IPS-20b (cell line): ENCODE measurements around the gene ARF1.

ENCODE experiments used
- H3K27ac ChIP-seq: one replicate; pipeline ENCODE4 v1.5.1; 2013; ENCODE audit warnings: low read length
- H3K27me3 ChIP-seq: 2 replicates; pipeline ENCODE4 v1.6.1; 2013; ENCODE audit warnings: mild to moderate bottlenecking, low read length, inconsistent platforms; ENCODE audit not compliant: insufficient read depth
- H3K36me3 ChIP-seq: 2 replicates; pipeline ENCODE4 v1.6.1; 2013; ENCODE audit warnings: low read depth, mild to moderate bottlenecking, inconsistent platforms, low read length, moderate library complexity; ENCODE audit not compliant: insufficient read depth
- H3K4me1 ChIP-seq: 2 replicates; pipeline ENCODE4 v1.6.1; 2013; ENCODE audit warnings: mild to moderate bottlenecking, control low read depth, inconsistent platforms, low read length, moderate library complexity; ENCODE audit not compliant: insufficient read depth
- H3K4me3 ChIP-seq: 2 replicates; pipeline ENCODE4 v1.5.1; 2013; ENCODE audit warnings: mild to moderate bottlenecking, low read length, inconsistent platforms
- H3K9ac ChIP-seq: 2 replicates; pipeline ENCODE4 v1.6.1; 2013; ENCODE audit warnings: low read depth, mild to moderate bottlenecking, inconsistent platforms, low read length, moderate library complexity
- H3K9me3 ChIP-seq: 2 replicates; pipeline ENCODE4 v1.6.1; 2013; ENCODE audit warnings: mild to moderate bottlenecking, low read depth, low read length, inconsistent platforms; ENCODE audit not compliant: insufficient read depth

The ARF1 gene

DNA sequence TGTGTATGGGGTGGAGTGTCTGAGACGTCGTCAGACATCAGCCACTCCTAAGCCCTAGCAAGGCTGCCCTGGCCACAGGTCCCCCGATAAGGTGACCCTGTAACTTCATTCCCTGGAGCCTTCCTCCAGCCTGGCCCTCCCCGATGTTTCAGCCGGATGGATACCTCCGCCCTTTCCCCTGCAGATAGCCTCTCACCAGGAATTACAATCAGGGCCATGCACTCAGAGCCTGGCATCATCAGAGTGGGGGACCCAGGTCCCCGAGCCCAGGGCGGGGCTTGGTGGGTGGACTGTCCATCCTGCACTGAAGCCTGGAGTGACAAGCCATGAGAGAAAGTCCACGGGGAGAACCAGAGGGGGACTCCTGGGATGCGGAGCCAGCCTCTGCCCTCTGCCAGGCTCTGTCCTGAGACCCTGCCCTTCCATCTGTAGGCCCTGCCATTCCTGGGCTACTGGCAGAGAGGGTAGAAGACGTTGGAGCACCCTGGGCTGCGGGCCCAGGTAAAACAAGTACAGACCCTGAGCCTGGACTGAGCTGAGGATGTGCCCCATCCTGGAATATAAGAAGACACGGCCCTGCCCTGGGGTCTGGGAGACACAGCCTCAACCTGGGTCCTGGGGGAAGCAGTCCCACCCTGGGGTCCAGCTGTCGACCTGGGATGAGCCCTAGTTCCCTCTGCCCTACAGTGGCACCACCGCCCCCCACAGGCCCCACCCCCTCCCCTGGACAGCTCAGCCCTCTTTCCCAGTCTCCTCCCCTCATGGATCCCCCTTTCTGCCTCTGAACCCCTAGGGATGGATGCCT is 16.8 kb upstream of the ARF1 start:
- Histone ChIP-seq H3K27me3 (peaks cover 99% of the 10 kb centered on the region), H3K9ac (no peak overlapping the region)

DNA sequence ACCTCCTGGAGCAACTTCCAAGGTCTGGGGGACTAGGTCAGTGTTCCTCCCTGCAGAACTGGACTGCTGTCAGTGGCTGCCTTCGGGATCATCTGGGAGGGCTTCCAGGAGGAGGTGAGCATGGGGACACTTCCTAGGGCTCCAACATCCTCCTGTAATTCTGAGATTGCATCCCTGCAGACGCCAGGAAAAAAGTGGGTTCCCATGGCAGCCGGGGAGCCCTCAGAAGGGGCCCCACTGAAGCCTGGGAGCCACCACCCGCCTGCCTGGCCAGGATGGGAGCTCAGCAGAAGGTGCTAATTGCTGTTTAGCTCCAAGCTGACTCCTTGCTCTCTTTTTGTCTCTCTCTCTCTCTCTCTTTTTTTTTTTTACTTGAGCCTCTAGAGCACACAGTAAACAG is 16.1 kb upstream of the ARF1 start:
- no peaks in the 10 kb centered on the region for H3K36me3 ChIP-seq
- H3K27ac ChIP-seq, result no peak overlapping the region
- no peak overlapping the region for H3K4me3 ChIP-seq
- H3K4me1 ChIP-seq, result no peaks in the 10 kb centered on the region
- H3K9ac ChIP-seq, result no peak overlapping the region
- H3K9me3 ChIP-seq, result no peaks in the 10 kb centered on the region
- peaks cover 99% of the 10 kb centered on the region for H3K27me3 ChIP-seq

More for the DNA sequence above, 16.8 kb upstream of the ARF1 start:
- no peaks in the 10 kb centered on the region for H3K9me3 ChIP-seq
- H3K4me1 ChIP-seq, result 0 out of 2 replicates have a peak, but pooled peaks cover 3% of the 10 kb centered on the region
- no peak overlapping the region for H3K27ac ChIP-seq
- H3K4me3 ChIP-seq, result no peak overlapping the region
- no peaks in the 10 kb centered on the region for H3K36me3 ChIP-seq

DNA sequence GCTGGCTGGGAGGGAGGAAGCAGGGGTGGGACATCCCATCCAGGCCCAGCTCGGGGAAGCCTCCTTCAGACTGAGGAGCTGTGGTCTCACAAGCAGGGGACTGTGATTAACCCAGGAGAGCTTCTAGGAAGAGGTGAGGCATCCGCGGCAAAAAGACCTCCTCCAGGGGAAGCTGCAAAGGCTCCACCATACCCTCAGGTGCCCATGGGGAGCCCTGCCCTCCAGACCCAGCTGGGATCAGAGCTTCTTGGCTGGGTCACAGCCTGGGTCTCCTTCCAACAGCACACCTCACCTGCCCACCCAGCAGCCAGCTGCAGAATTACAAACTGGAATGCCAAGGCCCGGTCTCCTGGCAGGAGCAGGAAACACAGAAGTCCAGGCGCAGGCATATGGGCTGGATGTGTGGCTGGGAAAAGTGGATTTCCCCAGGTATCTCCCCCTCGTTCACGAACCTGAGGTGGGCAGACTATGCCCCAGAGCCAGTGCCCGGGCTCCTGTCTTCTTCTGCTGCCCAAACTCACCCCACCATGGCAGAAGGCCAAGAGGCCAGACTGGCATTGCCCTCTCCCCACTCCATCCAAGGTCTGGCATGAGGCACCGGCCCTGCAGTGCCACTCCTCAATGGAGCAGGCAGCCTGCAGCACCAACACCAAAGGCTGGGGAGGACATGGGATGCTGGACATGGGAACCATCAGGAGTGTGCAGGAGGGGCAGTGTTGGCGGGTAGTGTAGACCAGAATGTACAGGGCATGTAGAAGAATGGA is 15.4 kb upstream of the ARF1 start:
- H3K36me3 ChIP-seq, result no peaks in the 10 kb centered on the region
- H3K4me3 ChIP-seq, result no peak overlapping the region
- peaks cover 99% of the 10 kb centered on the region for H3K27me3 ChIP-seq
- no peaks in the 10 kb centered on the region for H3K9me3 ChIP-seq
- no peaks in the 10 kb centered on the region for H3K4me1 ChIP-seq
- H3K9ac ChIP-seq, result no peak overlapping the region
- no peak overlapping the region for H3K27ac ChIP-seq

GRCh38 chr1:228068359-228068758 is 14.1 kb upstream of the ARF1 start:
- Histone ChIP-seq H3K27ac (no peak overlapping the region), H3K9ac (no peak overlapping the region), H3K27me3 (peaks cover 99% of the 10 kb centered on the region), H3K9me3 (no peaks in the 10 kb centered on the region), H3K36me3 (no peaks in the 10 kb centered on the region), H3K4me3 (no peak overlapping the region), H3K4me1 (no peaks in the 10 kb centered on the region)

- Histone ChIP-seq H3K27me3 (peaks cover 100% of the 10 kb centered on the region), H3K4me3 (no peak overlapping the region), H3K36me3 (no peaks in the 10 kb centered on the region), H3K9me3 (no peaks in the 10 kb centered on the region), H3K4me1 (no peaks in the 10 kb centered on the region), H3K9ac (no peak overlapping the region), H3K27ac (no peak overlapping the region)
These were observed 12.3 kb upstream of the ARF1 start for GRCh38 chr1:228070173-228070572.

DNA sequence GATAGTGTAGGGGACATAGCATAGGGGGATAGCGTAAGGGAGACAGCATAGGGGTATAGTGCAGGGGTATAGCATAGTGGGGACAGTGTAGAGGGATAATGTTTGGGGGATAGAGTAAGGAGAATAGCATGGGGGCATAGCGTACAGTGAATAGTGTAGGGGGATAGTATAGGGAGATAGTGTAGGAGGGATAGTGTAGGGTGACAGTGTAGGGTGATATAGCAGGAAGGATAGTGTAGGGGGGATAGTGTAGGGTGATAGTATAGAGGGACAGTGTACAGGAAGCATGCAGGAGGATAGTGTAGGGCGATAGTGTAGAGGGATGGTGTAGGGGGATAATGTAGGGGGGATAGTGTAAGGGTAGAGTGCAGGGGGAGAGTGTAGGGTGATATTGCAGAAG is 11.7 kb upstream of the ARF1 start:
- Histone ChIP-seq H3K27ac (no peak overlapping the region), H3K4me3 (no peak overlapping the region), H3K36me3 (no peaks in the 10 kb centered on the region), H3K27me3 (peaks cover 100% of the 10 kb centered on the region), H3K4me1 (no peaks in the 10 kb centered on the region), H3K9me3 (no peaks in the 10 kb centered on the region), H3K9ac (no peak overlapping the region)

DNA sequence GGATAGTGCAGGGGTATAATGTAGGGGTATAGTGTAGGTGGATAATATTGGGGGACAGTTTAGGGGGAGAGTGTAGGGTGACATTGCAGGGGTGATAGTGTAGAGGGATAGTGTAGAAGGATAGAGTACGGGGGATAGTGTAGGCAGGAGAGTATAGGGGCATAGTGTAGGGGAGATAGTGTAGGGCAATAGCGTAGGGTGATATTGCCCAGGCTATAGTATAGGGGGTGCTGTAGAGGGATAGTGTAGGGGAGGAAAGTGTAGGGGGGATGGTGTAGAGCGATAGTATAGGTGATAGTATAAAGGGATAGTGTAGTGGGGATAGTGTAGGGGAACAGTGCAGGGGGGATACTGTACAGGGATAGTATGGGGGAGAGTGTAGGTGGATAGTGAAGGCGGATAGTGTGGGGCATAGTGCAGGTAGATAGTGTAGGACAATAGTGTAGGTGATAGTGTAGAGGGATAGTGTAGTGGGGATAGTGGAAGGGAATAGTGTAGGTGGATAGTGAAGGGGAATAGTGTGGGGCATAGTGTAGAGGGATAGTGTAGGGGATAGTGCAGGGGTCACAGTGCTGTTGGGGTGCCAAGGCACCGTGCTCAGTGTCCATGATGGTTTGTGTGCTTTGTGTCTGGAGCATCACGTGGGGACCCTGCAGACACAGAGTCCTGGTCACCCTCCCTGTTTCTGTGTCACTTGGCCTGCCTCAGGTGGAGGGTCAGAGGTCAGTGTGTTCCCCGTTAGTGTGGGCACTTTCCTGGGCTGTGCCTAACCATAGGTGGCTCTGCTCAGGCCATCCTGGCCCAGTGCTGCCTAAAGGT is 10.5 kb upstream of the ARF1 start:
- no peak overlapping the region for H3K4me3 ChIP-seq
- no peaks in the 10 kb centered on the region for H3K36me3 ChIP-seq
- H3K9me3 ChIP-seq, result no peaks in the 10 kb centered on the region
- H3K9ac ChIP-seq, result no peak overlapping the region
- H3K4me1 ChIP-seq, result no peaks in the 10 kb centered on the region
- H3K27ac ChIP-seq, result no peak overlapping the region
- peaks cover 100% of the 10 kb centered on the region for H3K27me3 ChIP-seq

DNA sequence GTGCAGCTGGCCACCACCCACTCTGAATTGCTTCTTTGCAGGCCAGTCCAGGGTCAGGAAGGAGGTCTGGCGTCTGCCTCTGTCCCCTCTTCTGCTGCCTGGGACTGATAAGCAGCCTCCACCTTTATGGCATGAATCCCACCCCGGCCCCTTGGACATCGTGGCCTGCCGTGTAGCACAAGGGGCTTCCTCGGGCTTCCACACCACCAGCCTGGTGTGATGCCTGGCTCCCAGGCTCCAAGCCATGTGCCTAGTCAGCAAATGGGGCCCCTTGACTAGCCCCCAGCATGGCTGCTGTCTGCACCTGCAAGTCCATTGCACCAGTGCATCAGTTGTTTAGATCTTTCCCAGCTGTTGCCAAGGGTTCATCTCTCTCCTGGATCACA is 9.9 kb upstream of the ARF1 start:
- peaks cover 100% of the 10 kb centered on the region for H3K27me3 ChIP-seq
- H3K9me3 ChIP-seq, result no peaks in the 10 kb centered on the region
- H3K4me3 ChIP-seq, result no peak overlapping the region
- no peak overlapping the region for H3K27ac ChIP-seq
- H3K36me3 ChIP-seq, result no peaks in the 10 kb centered on the region
- H3K9ac ChIP-seq, result no peak overlapping the region
- H3K4me1 ChIP-seq, result no peaks in the 10 kb centered on the region

- H3K27me3 ChIP-seq, result peaks cover 100% of the 10 kb centered on the region
- H3K4me3 ChIP-seq, result no peak overlapping the region
- no peak overlapping the region for H3K27ac ChIP-seq
- no peaks in the 10 kb centered on the region for H3K4me1 ChIP-seq
- no peaks in the 10 kb centered on the region for H3K9me3 ChIP-seq
- no peaks in the 10 kb centered on the region for H3K36me3 ChIP-seq
- H3K9ac ChIP-seq, result no peak overlapping the region
These were observed 9.2 kb upstream of the ARF1 start for GRCh38 chr1:228073061-228073856.

DNA sequence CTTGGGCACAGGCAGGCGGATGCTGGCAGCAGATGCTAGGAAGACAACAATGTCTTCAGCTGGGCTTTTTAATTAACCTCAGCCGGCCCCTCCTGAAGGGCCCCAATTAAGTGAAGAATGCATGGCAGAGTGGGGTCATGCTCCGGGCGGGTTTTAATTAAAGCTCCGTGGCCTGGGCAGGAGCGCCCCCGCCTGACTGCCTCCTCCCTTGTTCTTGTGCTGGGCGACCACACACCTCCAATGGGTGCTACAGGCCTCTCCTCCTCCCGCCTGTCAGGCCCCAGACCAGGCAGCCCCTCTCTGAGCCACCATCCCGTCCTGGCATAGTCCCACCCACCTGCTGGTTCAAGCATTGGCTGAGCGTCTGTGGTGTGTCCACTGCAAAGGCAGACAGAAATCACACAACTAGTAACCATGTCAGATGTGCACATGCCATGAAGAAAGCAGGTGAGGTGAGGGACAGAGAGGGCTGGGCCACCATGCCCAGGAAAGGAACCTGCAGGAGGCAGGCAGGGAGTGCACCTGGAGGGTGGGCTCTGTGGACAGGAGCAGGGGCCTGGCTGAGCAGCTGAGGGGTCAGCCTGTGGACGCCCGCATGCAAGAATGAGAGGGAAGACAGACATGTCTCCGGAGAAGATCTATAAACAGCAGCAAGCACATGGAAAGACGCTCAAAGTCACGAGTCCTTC is 8.5 kb upstream of the ARF1 start:
- H3K27ac ChIP-seq, result no peak overlapping the region
- H3K36me3 ChIP-seq, result no peaks in the 10 kb centered on the region
- no peak overlapping the region for H3K9ac ChIP-seq
- H3K9me3 ChIP-seq, result no peaks in the 10 kb centered on the region
- H3K27me3 ChIP-seq, result peaks cover 99% of the 10 kb centered on the region
- no peaks in the 10 kb centered on the region for H3K4me1 ChIP-seq
- no peak overlapping the region for H3K4me3 ChIP-seq
